GM10847 (cell line): ENCODE results near the gene ZBTB14.

ENCODE experiments used
- POLR2A ChIP-seq: IDR thresholded peaks from 2 replicates; pipeline ENCODE4 v1.6.1; 2011; ENCODE audit not compliant: insufficient read length; ENCODE audit errors: extremely low read depth

Gene ZBTB14

DNA sequence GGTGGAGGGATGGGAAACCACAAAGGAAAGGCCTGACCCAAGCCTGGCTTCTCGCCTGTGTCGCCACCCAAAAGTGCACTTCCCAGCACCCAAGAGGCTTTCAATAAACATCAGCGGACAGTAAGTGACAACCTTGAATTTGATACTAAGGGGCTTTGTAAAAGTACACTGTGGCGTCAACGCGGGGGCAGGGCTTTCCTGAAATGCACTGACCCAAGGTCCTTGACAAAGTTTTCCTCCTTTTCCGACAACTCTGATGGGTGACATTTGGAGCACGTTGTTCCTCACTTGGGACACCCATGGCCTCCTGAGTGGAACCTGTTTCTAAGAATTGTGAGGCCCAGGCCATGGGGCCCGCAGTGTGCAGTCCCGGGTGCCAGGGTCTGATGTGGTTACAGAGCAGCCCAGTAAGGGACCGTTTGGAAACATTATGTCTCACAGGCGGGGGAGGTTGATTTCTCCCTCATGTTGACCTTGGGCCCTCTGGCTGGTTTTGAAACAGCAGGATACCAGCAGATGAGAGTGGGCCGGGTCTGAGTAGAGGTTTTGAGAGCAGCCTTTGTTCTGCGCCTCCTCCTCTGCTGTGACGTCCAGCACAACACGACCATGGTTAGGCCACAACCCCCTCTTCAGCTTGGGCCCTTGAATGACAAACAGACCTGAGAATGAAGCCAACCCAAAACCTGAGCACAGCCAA lies 2.8 kb upstream of the ZBTB14 start:
- TF ChIP-seq POLR2A: no peak

- no peak for TF ChIP-seq POLR2A
These were observed 2.1 kb upstream of the ZBTB14 start for GRCh38 chr18:5297597-5297996.

DNA sequence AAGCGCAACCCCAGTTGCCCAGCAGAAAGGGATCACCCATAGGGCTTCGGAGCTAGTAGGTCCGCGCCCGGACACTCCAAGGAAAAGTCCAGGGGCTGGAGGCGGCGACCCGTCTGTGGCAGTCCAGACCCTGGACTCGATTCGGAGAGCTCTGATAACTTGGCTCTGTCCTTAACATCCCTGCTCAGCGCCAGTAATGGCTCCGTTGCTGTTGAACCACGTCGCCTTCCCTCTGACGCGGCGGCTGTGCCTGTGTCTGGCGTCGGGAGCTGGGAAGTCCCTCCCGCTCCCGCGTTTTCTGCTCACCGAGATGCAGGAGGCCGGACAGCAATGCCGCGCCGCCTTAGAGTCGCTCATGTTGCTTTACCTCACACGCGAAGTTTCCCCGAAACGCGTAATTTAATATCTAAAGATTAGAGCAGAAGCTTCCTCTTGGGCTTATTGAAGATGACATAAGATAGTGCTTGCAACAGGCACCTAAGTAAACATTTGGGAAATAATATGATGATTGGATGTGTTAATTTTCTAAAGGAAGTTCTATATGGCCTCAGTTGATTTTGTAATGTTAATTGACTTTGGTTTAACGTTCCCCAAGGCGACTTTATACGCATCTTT lies 1.3 kb upstream of the ZBTB14 start:
- no peak for TF ChIP-seq POLR2A

GRCh38 chr18:5295981-5296705 lies 617 bp upstream of the ZBTB14 start:
- peak; percentile 55 for TF ChIP-seq POLR2A

DNA sequence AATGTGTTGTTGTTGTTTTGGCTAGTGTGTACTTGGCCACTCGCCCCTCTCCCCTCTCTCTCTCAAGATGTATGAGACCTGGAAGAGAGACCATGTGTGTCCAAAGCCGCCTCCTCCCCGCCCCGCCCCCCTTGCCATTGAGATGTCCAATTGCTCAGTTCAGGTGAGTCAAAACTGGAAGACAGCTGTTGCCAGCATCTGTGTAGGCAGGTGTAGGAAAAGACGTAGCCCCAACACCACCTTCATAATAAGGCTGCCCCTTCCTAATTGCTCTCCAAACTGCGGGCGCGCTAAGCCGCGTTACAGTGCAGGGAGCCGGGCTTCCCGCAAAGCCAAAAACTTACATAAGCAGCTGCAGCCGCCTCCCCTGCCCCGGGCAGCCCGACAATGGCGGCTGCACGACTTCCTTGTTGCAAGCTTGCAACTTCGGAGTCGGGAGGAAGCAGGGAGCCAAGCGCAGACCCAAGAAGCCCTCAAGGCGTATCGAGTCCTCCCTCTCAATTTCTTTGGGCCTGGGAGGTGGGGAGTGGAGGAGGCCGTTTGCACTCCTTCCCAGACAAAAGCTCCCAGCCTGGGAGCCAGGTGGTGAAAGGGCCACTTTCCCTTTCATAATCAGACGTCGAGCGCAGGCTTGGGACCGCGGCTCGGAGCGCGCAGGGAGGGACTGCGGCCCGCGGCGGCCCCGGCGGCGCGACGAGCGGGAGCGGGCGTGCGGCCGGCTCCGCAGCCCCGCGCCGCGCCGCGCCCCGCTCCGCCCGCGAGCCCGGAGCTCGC lies 882 bp downstream of the ZBTB14 start:
- TF ChIP-seq POLR2A: no peak

DNA sequence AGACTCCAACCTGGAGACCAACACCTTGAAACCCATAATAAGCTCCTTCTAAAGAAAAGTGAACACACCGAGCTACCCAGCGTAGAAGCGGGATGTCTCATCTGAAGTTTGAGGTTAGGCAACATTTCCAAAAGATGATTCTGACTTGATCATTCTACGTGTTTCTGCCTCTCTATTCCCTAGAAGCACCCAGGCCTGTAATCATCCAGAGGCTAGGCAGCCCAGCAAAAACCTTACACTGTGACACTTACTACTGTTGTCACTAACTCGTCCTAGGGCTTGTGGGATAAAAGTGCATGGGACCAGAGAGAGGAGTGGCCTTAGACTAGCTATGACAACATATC lies 1.4 kb downstream of the ZBTB14 start:
- no peak for TF ChIP-seq POLR2A

DNA sequence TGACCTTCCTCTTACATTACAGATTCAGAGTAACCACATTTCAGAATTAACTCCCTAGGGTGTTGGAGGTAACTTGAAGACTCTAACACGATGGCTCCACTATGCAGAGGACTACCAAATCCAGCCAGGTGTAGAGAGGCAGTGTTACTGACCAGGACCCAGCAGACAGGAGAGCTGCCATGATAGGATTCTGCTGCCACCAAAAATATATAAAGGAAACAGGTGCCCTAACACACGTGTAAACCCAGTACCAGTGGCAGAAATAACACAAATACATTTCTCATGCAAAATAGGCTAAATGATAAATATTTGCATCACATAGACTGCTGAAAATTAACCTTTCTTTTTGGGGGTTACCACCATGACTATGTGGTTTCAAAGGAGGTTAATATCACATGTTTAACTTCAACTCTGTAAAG lies 7.0 kb downstream of the ZBTB14 start:
- no peak for TF ChIP-seq POLR2A

- TF ChIP-seq POLR2A: no peak
These were observed 7.7 kb downstream of the ZBTB14 start for GRCh38 chr18:5287854-5288253.

- no peak for TF ChIP-seq POLR2A
These were observed 9.0 kb downstream of the ZBTB14 start for GRCh38 chr18:5286525-5286924.

GRCh38 chr18:5285326-5285725 lies 10.2 kb downstream of the ZBTB14 start:
- no peak for TF ChIP-seq POLR2A

- TF ChIP-seq POLR2A: no peak
These were observed 10.7 kb downstream of the ZBTB14 start for GRCh38 chr18:5284808-5285207.

DNA sequence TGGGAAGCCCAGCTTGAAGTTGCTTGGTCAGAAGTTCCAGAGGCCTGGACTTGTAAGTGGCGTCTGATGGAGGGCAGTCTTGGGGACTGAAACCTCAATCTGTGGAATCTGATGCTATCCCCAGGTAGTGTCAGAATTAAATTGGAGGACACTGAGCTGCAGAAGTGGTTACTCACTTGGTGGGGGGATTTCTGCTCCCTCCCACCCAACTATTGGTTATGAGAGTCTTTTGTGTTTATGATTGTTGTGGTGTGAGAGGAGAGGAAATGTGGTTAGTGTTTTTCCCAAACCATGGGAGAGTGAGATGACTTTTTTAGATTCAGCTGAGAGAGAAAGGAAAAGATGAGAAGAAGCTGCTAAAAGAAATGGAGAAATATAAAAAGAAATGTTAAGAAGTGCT lies 12.8 kb downstream of the ZBTB14 start:
- TF ChIP-seq POLR2A: no peak

- no peak for TF ChIP-seq POLR2A
These were observed 18.6 kb downstream of the ZBTB14 start for GRCh38 chr18:5276947-5277346.

- no peak for TF ChIP-seq POLR2A
These were observed 19.7 kb downstream of the ZBTB14 start for GRCh38 chr18:5275872-5276271.

DNA sequence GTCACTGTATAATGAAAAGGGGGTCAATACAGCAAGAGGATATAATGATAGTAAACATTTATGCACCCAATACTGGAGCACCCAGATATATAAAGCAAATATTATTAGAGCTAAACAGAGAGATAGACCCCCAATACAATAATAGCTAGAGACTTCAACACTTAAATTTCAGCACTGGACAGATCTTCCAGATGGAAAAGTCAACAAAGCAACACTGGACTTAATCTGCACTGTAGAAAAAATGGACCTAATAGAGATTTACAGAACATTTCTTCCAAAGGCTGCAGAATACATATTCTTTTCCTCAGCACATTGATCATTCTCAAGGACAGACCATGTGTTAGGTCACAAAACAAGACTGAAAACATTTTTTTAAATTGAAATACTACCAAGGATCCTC lies 26.7 kb downstream of the ZBTB14 start:
- TF ChIP-seq POLR2A: no peak

DNA sequence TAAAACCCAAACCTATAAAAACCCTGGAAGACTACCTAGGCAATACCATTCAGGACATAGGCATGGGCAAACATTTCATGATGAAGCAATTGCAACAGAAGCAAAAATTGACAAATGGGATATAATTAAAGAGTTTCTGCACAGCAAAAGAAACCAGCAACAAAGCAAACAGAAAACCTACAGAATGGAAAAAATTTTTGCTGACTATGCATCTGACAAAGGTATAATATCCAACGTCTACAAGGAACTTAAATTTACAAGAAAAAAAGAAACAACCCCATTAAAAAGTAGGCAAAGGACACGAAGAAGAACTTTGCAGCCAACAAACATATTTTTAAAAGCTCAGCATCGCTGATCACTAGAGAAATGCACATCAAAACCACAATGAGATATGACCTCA lies 28.8 kb downstream of the ZBTB14 start:
- no peak for TF ChIP-seq POLR2A

DNA sequence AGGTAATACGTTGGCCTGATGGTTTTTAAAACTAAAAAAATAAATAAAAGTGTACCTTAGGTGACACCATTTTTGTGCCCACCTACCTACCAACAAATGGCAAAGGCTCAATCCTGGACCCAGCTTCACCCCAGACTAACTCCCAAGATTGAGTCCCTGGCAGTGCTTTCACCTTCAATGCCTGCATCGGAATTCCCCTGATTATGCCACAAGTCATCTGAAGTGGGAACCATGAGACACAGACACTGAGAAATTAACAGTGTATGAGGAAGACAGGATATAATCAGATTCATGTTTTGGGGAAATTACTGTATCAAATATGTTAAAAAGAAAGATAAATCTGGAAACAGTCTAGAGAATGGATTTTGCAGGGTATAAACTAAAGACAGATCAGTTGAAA lies 41.6 kb downstream of the ZBTB14 start:
- no peak for TF ChIP-seq POLR2A
